GM19468 (cell line): ENCODE data around the gene IFI30.

Experiments
- ATAC-seq: cut with Tn5 transposase; IDR thresholded peaks from one replicate; pipeline ENCODE4 v1.9.1; 2021; ENCODE audit warnings: mild to moderate bottlenecking, moderate library complexity, moderate number of reproducible peaks; ENCODE audit not compliant: unreplicated experiment; ENCODE audit errors: extremely low read depth

Gene IFI30

DNA sequence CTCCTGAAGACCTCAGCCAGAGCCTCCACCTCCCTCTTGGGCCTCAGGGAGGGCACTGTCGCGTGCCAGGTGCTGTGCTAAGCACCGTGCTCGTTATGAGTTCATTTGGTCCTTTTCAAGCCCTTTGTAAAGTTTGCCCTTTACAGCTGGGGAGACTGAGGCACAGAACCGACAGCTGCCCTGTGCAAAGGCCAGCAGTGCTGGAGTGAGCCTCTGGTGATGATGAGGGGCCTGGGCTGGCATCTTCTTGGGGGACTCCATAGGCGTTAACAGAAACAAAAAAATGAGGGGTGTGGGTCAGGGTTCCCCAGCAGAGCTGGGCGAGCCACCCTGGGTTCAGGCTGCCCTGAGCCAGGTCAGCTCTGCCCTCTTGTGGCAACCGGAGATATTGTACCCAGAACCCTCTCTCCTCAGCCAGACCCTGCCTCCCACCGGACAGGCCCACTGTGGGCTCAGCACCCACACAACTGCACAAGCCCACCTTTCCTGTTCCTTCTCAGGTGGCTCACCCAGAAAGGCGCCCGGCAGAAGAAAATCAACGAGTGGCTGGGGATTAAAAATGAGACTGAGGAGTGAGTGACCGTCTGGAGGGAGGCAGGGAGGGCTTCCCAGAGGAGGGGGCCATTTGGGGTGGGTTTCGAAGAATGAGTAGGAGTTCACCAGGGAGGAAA is 5.5 kb upstream of the IFI30 start:
- ATAC-seq = no peak

DNA sequence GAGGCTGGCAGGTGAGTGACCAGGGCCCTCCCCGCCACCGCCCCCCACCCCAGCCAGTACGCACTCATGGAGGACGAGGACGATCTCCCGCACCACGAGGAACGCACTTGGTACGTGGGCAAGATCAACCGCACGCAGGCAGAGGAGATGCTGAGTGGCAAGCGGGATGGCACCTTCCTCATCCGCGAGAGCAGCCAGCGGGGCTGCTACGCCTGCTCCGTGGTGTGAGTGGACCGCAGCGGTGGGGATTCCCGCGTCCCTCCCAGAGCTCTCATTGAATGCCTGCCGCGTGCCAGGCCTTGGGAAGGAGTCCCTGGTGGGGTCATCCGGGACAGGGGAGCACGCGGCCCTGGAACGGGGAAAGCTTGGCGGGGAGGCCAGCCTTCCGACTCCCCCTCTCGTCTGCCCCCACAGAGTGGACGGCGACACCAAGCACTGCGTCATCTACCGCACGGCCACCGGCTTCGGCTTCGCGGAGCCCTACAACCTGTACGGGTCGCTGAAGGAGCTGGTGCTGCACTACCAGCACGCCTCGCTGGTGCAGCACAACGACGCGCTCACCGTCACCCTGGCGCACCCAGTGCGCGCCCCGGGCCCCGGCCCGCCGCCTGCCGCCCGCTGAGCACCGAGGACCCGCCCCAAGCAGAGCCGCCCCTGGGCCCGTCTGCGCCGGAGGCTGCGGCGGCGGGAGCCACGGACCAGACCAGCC is 4.8 kb upstream of the IFI30 start:
- ATAC-seq = no peak

DNA sequence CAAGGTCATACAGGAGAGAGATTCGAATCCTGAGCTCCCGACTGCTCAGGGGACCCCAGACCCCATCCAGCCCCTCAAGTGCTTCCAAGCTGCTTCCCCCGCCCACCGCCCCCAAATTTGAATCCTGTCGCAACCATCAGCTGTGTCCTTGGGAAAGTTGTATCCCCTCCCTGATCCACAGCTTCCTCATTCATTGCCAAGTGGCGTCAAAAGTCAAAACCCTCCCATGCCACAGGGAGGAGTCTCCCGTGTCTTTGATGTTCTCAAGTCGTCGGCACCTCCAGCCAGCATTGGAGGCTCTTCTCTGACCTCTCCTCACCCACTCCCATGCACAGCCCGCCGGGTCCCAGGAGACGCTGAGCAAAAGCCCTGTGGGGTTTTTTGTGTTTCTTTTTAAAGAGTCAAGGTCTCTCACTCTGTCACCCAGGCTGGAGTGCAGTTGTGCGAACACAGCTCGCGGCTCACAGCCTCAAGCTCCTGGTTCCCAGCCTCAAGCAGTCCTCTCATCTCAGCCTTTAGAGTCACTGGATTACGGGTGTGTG is 2.8 kb upstream of the IFI30 start:
- ATAC-seq = no peak

GRCh38 chr19:18171605-18172327 is 1.8 kb upstream of the IFI30 start:
- no peak for ATAC-seq

DNA sequence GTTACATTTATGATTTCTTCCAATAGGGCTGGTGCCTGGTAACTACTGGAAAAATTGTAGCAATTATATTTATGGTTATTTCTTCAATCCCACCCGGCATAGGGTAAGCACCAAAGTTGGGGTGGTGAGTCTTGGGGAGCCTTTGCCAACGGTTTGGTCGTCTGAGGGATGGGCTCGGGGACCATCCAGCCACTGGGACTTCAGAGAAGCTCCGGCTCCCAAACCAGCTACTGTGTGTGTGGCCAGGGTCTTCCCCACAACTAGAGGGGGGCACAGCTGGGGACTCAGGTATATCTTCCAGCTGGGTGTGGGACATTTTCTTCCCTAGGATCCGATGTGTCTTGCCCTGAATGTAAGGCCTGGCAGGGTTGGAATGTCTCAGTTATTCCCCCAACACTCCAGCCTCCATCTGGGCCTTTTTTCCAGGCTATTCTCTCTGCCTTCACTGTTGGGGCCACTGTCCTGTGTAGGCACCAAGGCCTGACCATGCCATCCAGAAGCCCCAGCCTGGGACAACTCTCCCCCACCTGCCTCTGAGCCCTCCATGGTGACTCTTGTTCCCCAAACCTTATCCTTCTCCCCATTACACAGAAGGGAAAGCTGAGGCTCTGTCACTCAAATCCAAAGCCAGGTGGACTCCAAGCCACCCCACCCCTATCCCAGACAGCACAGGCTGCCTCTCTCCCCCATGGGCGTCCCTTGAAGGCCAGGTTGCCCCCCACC is 1.1 kb upstream of the IFI30 start:
- no peak for ATAC-seq

DNA sequence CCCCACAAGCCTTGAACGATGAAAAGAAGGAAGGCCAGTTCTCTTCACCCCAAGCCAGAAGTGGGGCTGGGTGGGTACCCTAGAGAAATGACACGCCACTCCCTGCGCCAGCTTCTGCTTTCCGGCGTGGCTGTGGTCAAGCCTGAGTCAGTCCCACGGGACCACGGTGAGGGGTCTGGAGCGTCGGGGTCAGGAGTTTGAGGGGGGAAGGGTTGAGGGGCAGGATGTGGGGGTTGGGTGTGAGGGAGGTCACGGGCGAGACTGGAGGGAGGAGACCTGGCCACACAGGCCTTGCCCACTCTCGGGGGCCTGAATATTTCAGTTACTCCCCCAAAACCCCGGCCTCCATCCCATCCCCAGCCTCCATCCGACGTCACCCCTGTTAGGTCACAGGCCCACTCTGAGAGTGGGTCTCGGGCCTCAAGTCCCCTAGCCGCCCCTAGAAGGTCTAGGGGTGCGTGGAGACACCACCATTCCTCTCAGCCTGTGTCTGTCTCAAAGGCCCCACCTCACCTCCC is 500 bp upstream of the IFI30 start:
- ATAC-seq = no peak

GRCh38 chr19:18174983-18175382 is 1.4 kb downstream of the IFI30 start:
- ATAC-seq = no peak

DNA sequence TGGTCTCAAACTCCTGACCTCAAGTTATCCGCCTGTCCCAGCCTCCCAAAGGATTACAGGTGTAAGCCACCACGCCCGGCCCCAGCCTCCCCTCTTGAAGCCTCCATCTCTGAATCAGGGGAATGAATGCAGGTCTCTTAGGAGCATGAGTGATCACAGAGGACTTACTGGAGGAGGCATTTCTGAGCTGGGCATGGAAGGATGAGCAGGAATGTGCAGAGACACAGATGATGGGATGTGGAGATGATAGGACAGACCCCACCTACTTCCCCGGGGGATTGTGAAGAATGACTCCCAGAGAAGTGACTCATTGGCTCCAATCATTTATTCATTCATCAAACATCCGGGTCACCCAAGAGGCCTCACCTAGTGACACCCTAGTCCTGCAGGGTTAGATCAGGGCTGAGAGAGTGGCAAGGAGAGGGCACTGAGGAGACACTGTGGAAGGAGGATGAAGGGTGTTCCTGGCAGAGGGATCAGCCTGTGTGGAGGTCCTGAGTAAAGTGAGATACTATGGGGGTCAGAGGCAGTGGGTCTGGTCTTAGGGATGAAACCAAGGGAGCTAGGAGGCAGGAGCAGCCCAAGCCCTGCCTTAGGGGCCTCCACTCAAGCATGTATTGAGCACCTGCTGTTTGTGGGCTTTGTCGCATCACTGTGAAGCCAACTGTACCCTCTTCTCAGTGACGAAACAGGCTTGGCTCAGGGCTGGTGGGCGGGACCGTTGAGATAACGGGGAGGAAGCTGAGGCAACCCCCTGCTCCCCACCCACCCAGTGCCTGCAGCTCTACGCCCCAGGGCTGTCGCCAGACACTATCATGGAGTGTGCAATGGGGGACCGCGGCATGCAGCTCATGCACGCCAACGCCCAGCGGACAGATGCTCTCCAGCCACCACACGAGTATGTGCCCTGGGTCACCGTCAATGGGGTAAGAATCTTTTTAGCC is 3.0 kb downstream of the IFI30 start:
- ATAC-seq = no peak

- no peak for ATAC-seq
These were observed 6.3 kb downstream of the IFI30 start for GRCh38 chr19:18179957-18180356.

DNA sequence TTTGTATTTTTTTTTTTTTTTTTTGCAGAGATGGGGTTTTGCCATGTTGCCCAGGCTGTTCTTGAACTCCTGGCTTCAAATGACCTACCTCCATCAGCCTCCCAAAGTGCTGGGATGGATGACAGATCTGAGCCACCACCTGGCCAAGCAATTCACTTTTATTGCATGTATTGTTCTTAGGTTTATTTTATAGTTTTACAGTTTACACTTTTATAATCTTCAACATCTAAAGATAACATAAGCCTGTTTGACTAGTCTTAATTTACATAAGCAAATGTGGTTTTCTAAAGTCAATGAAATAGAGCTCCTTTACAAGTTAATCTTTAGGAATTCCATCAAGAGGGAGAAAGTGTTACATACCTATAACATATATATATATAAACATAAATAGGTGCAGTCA is 9.9 kb downstream of the IFI30 start:
- ATAC-seq = no peak

DNA sequence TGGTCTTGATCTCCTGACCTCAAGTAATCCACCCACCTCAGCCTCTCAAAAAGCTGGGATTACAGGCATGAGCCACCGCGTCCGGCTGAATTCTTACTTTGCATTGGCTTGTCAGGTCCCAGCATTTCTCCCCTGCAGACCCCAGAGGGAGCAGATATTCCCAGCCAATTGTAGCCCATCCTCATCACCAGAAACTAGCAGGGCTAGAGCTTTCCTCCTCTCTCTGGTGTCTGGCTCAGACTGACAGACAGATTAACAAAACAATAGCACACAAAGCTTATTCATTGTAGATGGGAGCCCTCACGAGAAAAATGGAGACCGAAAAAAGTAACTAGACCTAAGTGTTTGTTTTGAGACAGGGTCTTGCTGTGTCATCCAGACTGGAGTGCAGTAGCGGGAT is 11.9 kb downstream of the IFI30 start:
- no peak for ATAC-seq

- no peak for ATAC-seq
These were observed 16.7 kb downstream of the IFI30 start for GRCh38 chr19:18190278-18190677.

DNA sequence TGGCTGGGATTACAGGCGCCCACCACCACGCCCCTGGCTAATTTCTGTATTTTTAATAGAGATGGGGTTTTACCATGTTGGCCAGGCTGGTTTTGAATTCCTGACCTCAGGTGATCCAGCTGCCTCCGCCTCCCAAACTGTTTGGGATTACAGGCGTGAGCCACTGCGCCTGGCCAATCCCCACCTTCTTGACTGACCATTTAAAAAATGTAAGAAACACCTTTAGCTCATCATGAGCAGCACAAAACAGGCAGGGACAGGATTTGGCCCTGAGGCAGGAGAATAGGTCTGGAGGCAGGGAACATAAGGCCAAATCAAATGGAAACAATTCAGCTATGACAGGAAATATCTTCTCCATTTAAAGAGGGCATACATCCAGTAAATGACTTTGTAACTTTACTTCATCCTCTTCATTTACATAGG is 18.0 kb downstream of the IFI30 start:
- no peak for ATAC-seq

DNA sequence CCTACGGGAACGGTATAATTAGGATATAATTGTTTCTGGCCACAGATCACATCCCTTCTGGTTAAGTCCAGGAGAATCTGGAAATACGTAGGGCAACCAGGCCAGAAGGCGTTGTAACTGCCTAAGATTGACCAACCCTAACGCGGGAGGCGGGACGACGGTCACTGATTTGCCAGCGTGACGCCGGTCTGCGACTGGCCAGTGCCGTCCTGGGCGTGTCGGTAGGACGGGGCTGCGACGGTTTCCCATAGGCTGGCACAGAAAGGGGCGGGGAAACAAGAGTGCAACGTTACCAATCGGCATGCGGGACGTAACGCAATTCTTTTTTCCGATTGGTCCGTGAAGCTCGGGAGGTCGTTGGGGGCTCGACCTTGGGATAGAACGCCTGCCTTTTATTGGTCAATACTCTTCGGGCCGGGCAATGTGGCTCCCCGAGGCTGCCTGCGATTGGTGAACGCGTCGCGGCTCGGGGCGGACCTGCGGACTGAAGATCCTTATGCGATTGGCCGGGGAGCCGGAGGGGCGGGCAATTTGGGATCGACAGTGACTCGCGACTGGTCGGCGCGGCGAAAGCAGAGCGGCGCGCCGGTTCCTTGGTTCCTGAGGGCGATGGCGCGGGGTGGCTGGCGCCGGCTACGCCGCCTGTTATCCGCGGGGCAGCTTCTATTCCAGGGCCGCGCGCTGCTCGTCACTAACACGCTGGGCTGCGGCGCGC is 19.2 kb downstream of the IFI30 start, which contains the start of gene MPV17L2:
Gene MPV17L2 (plus strand): TSS at position 546 of the 715 bp plus-strand sequence. CDS start 64 bp downstream, at position 610.
- ATAC-seq = peak; percentile 84

- no peak for ATAC-seq
These were observed 20.0 kb downstream of the IFI30 start for GRCh38 chr19:18193388-18194180.

- no peak for ATAC-seq
These were observed 20.5 kb downstream of the IFI30 start for GRCh38 chr19:18194181-18194530.

GRCh38 chr19:18194554-18195238 is 21.1 kb downstream of the IFI30 start:
- no peak for ATAC-seq
